SU-DHL-6 (cell line): ENCODE data around the gene KLHDC8B.

Experiments
- H2AFZ ChIP-seq: fragments of 200-600 bp; sonication (generic); 2 replicates; pipeline ENCODE4 v1.6.1; 2014; ENCODE audit warnings: low read depth, mild to moderate bottlenecking, moderate library complexity, mixed read lengths, antibody characterized with exemption, low read length; ENCODE audit not compliant: severe bottlenecking
- H3F3A ChIP-seq: fragments of 200-600 bp; shearing (Covaris generic); 2 replicates; pipeline ENCODE4 v1.6.0; 2016; ENCODE audit warnings: antibody characterized with exemption, mild to moderate bottlenecking; ENCODE audit not compliant: insufficient read depth
- H3K27ac ChIP-seq: fragments of 200-600 bp; sonication (generic); 2 replicates; pipeline ENCODE4 v1.5.1; 2016; ENCODE audit warnings: low read depth, mild to moderate bottlenecking, low read length, moderate library complexity, mixed read lengths
- H3K27me3 ChIP-seq: fragments of 200-600 bp; sonication (generic), shearing (Covaris generic); 2 replicates; pipeline ENCODE4 v1.6.0; 2014; ENCODE audit warnings: mild to moderate bottlenecking, low read length
- H3K36me3 ChIP-seq: fragments of 200-600 bp; sonication (generic); 2 replicates; pipeline ENCODE4 v1.6.1; 2014; ENCODE audit warnings: mild to moderate bottlenecking, low read length, mixed read lengths
- H3K4me2 ChIP-seq: fragments of 300-600, 200-600 bp; shearing (Covaris generic), sonication (generic); 2 replicates; pipeline ENCODE4 v1.6.0; 2014; ENCODE audit warnings: low read length, low read depth, mild to moderate bottlenecking; ENCODE audit not compliant: poor library complexity, severe bottlenecking
- H3K4me3 ChIP-seq: fragments of 200-600 bp; sonication (generic); 2 replicates; pipeline ENCODE4 v1.5.1; 2014; ENCODE audit warnings: antibody characterized with exemption, low read length, mild to moderate bottlenecking, mixed read lengths; ENCODE audit not compliant: insufficient read depth, poor library complexity, severe bottlenecking
- H3K79me2 ChIP-seq: fragments of 200-600 bp; sonication (generic); 2 replicates; pipeline ENCODE4 v1.6.1; 2014; ENCODE audit warnings: mild to moderate bottlenecking, low read length, moderate library complexity; ENCODE audit not compliant: insufficient read depth
- H3K9ac ChIP-seq: fragments of 200-600 bp; sonication (generic); 2 replicates; pipeline ENCODE4 v1.7.0; 2014; ENCODE audit warnings: mild to moderate bottlenecking, low read length
- H3K9me2 ChIP-seq: fragments of 200-600 bp; sonication (generic); replicated peaks from 2 replicates; pipeline ENCODE4 v1.6.1; 2014; ENCODE audit warnings: low read length; ENCODE audit not compliant: insufficient read depth
- H3K9me3 ChIP-seq: fragments of 200-600 bp; sonication (generic); 2 replicates; pipeline ENCODE4 v1.6.1; 2014; ENCODE audit warnings: low read length, mixed read lengths; ENCODE audit not compliant: insufficient read depth
- H4K20me1 ChIP-seq: fragments of 200-600 bp; sonication (generic); 2 replicates; pipeline ENCODE4 v1.6.1; 2014; ENCODE audit warnings: low read depth, mild to moderate bottlenecking, antibody characterized with exemption, low read length, moderate library complexity, mixed read lengths
- EZH2phosphoT487 ChIP-seq: fragments of 200-600 bp; sonication (generic), shearing (Covaris generic); conservative IDR thresholded peaks from 2 replicates; pipeline ENCODE4 v1.6.1; 2018; ENCODE audit warnings: mild to moderate bottlenecking, antibody characterized with exemption, low read length, moderate library complexity, mixed read lengths
- TF ChIP-seq, protein P1 (sequence below): fragments of 200-600 bp; sonication (generic); IDR thresholded peaks from one replicate; pipeline ENCODE4 v1.5.1; 2017; ENCODE audit warnings: antibody characterized with exemption, mild to moderate bottlenecking, low read length, moderate library complexity; ENCODE audit not compliant: insufficient read depth, poor library complexity, severe bottlenecking

Gene KLHDC8B

DNA sequence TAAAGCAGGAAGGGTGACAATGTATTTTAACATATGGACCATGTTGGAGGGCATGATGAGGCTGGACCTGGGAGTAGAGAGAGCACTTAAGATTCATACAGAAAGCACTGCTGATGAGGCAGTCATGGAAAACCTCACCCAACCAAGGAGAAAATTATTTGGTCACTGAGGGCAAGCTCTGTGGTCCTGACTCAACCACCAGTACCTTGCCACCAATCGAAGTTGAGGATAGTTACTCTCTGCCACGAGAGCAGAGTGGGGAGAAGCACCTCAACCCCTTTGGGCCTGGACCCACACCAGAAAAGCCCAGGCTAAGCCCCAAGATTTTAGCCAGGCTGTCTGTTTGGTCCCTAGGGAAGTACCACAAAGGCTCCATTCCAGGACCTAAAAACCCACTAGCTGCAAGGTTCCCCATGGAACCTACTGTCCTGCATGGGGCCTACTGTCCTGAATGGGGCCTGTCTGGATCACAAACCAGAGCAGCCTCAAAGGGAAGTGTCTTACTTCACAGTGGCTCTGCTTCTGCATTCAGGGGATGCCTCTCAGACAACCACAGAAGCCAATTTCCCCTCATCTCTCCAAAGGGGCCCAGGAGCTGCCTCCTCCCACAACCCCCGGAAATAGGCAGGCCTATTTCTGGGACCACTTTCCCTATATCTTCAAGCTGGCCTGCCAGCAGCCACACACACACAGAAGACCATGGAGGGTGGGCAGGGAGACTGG is 9.4 kb upstream of the KLHDC8B start:
- no peak for TF ChIP-seq EZH2phosphoT487
- TF ChIP-seq, protein P1, sequence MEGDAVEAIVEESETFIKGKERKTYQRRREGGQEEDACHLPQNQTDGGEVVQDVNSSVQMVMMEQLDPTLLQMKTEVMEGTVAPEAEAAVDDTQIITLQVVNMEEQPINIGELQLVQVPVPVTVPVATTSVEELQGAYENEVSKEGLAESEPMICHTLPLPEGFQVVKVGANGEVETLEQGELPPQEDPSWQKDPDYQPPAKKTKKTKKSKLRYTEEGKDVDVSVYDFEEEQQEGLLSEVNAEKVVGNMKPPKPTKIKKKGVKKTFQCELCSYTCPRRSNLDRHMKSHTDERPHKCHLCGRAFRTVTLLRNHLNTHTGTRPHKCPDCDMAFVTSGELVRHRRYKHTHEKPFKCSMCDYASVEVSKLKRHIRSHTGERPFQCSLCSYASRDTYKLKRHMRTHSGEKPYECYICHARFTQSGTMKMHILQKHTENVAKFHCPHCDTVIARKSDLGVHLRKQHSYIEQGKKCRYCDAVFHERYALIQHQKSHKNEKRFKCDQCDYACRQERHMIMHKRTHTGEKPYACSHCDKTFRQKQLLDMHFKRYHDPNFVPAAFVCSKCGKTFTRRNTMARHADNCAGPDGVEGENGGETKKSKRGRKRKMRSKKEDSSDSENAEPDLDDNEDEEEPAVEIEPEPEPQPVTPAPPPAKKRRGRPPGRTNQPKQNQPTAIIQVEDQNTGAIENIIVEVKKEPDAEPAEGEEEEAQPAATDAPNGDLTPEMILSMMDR: no peak
- peaks cover 16% of the 10 kb centered on the region for H3K79me2 ChIP-seq
- H3K36me3 ChIP-seq: no peaks in the 10 kb centered on the region
- no peak overlapping the region for H3K4me3 ChIP-seq
- H3K9me2 ChIP-seq: no peaks in the 10 kb centered on the region
- H3K4me2 ChIP-seq: no peak overlapping the region
- no peak overlapping the region for H2AFZ ChIP-seq
- H3K9me3 ChIP-seq: no peaks in the 10 kb centered on the region
- no peaks in the 10 kb centered on the region for H4K20me1 ChIP-seq
- H3K27ac ChIP-seq: no peak overlapping the region
- no peaks in the 10 kb centered on the region for H3K27me3 ChIP-seq
- no peaks in the 10 kb centered on the region for H3F3A ChIP-seq
- H3K9ac ChIP-seq: no peak overlapping the region

DNA sequence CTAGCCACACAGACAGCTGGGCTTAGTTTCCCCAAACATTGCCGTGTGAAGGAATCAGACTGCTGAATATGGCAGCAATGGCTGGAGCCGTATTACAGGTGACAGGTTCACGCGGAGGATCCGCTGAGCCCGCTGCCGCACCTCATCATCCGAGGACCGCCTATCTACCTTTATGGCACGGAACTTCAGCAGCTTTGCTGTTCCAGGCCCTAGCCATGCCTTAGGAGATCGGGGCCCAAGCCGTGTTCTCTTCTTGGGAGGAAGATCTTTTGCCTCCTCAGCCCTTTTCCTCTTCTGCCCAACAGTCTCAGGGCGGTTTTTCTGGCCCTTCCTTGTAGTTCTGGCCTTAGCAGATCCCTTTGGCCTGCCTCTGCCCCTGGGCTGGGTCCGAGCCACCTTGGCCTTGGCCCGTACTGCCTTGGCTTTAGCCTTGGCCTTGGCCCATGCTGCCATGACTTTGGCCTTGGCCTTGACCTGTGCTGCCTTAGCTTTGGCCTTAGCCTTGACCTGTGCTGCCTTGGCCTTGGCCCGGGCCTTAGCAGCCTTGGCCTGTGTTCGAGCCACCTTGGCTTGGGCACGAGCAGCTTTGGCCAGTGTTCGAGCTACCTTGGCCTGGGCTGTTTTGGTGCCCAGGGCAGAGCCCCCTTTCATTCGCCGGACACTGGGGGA is 8.5 kb upstream of the KLHDC8B start:
- Histone ChIP-seq H3K4me3 (no peak overlapping the region), H3K27ac (no peak overlapping the region), H3K4me2 (no peak overlapping the region), H2AFZ (no peak overlapping the region), H3K9me2 (no peaks in the 10 kb centered on the region), H3F3A (no peaks in the 10 kb centered on the region), H3K36me3 (no peaks in the 10 kb centered on the region), H3K9me3 (no peaks in the 10 kb centered on the region), H3K27me3 (no peaks in the 10 kb centered on the region), H3K9ac (no peak overlapping the region), H4K20me1 (no peaks in the 10 kb centered on the region), H3K79me2 (peaks cover 16% of the 10 kb centered on the region)
- TF ChIP-seq, protein P1: no peak
- no peak for TF ChIP-seq EZH2phosphoT487

DNA sequence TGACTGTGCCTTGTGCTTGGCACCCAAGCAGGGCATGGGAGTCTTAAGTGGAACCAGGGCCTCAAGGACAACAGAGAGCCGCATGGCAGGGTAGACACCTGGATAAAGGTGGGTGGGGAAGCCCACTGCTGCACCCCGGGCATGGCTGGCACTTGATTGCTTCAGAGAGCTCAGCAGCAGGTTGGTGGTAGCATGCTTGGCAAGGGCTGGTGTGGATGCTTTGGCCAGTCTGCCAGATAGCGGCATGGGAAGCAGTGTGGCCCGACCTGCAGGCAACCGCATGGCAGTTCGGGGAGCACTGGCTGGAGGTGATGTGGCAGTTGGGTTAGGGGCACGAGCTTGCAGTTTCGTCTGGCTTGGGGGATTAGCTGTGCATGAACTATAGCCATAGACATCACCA is 7.8 kb upstream of the KLHDC8B start:
- Histone ChIP-seq H3K27me3 (no peaks in the 10 kb centered on the region), H3F3A (no peaks in the 10 kb centered on the region), H3K4me3 (no peak overlapping the region), H3K9ac (no peak overlapping the region), H3K79me2 (peaks cover 16% of the 10 kb centered on the region), H3K4me2 (no peak overlapping the region), H3K27ac (no peak overlapping the region), H2AFZ (no peak overlapping the region), H3K9me3 (no peaks in the 10 kb centered on the region), H3K9me2 (no peaks in the 10 kb centered on the region), H4K20me1 (no peaks in the 10 kb centered on the region), H3K36me3 (no peaks in the 10 kb centered on the region)
- TF ChIP-seq, protein P1: no peak
- TF ChIP-seq EZH2phosphoT487: no peak
